ENCODE results near the gene MCAM. TPM values are rescaled to one million over a fixed set of nuclear protein-coding genes. Genes with fewer than 3 reads are reported as not detected.
A peak's percentile ranks its signal among the peaks of the same experiment; 100 is the strongest.

MCAM gene
- total and polyA plus RNA-seq, 10 of the 15 experiments (the other 5 are each of a cell fraction or from before 2014, with no cell fraction given): 3.1 to 19.7 (median 9.3) TPM

- ChIA-PET POLR2A (no interaction called here), CTCF (interaction anchor here (0.6 to 1.9 kb wide), 8 partner anchors 10 to 1268 kb away, joined by 3 to 7 read pairs (median 4); no protein-coding TSS in a partner anchor), SMC1A (ENCODE audit: uncharacterized antibody, unreplicated experiment) (no interaction called here), RAD21 (ENCODE audit: unreplicated experiment) (no interaction called here)
- ATAC-seq: no peak
- Histone ChIP-seq H3K36me3 (ENCODE audit: control insufficient read depth in 2 of 2, insufficient read depth in 2 of 2, low read length in 1 of 2) (peaks cover 10 to 32% of the 10 kb centered on the region in 2 experiments), H3K4me2 (ENCODE audit: control insufficient read depth, insufficient read depth) (no peak overlapping the region), H3K27ac (ENCODE audit: control insufficient read depth, insufficient read depth) (no peak overlapping the region), H2AFZ (ENCODE audit: control insufficient read depth, low read depth, low read length) (no peak overlapping the region), H3K4me1 (ENCODE audit: control insufficient read depth, insufficient read depth, low read length) (no peaks in the 10 kb centered on the region), H3K4me3 (no peak overlapping the region), H3K27me3 (replicated peaks in 1 of 2; ENCODE audit: control insufficient read depth in 2 of 2, insufficient read depth in 2 of 2, low read length in 1 of 2) (no peaks in the 10 kb centered on the region), H4K20me1 (ENCODE audit: control insufficient read depth, insufficient read depth) (no peaks in the 10 kb centered on the region), H3K9ac (ENCODE audit: control insufficient read depth, insufficient read depth, low read length) (no peak overlapping the region), H3K9me3 (replicated peaks; ENCODE audit: control insufficient read depth, insufficient read depth, low read length) (no peaks in the 10 kb centered on the region), H3K79me2 (ENCODE audit: control insufficient read depth, insufficient read depth, low read length) (no peaks in the 10 kb centered on the region)
- FAIRE-seq: no peak
- BruUV-seq (replicated peaks): no TSS peak
- 99% methylated on average over 3 of the region's 3 CpGs for WGBS (ENCODE audit: insufficient coverage, insufficient replicate concordance, low lambda C conversion rate, missing lambda C conversion rate)
- no peak for TF ChIP-seq RUNX3 (IDR thresholded peaks at IDR 0.05; ENCODE audit: low read length)
- intact Hi-C loops (cut with micrococcal nuclease; ENCODE audit: unreplicated experiment) (no loop called here), in situ Hi-C loops (cut with MboI) (no loop called here)
- no peak for DNase-seq (ENCODE audit: low read depth, low spot score)
These were observed 19.0 kb downstream of the MCAM start for GRCh38 chr11:119297938-119298337.

DNA sequence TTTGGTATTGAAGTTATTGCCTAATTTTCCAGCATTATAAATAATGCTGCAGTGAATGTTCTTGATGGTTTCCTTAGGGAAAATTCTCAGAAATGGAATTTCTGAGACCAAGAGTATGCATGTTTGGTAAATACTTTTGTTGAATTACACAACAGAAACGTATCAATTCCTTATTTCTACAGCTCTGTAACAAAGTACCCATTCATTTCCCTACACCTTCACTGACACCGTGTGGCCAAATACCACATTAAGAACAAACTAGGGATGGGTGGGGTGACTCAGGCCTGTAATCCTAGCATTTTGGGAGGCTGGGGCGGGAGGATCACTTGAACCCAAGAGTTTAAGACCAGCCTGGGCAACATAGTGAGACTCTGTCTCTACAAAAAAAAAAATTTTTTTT lies 21.8 kb downstream of the MCAM start:
- POLR2A ChIA-PET: no interaction called here
- Histone ChIP-seq H3K9me3 (replicated peaks; ENCODE audit: control insufficient read depth, insufficient read depth, low read length) (no peaks in the 10 kb centered on the region; the same call in 1 of the 3 replicates), H3K79me2 (ENCODE audit: control insufficient read depth, insufficient read depth, low read length) (no peaks in the 10 kb centered on the region), H3K4me3 (no peak overlapping the region), H4K20me1 (ENCODE audit: control insufficient read depth, insufficient read depth) (no peaks in the 10 kb centered on the region), H3K27me3 (replicated peaks in 1 of 2; ENCODE audit: control insufficient read depth in 2 of 2, insufficient read depth in 2 of 2, low read length in 1 of 2) (no peaks in the 10 kb centered on the region), H3K4me1 (ENCODE audit: control insufficient read depth, insufficient read depth, low read length) (no peaks in the 10 kb centered on the region), H3K27ac (ENCODE audit: control insufficient read depth, insufficient read depth) (no peak overlapping the region), H3K9ac (ENCODE audit: control insufficient read depth, insufficient read depth, low read length) (no peak overlapping the region), H3K4me2 (ENCODE audit: control insufficient read depth, insufficient read depth) (no peak overlapping the region), H2AFZ (ENCODE audit: control insufficient read depth, low read depth, low read length) (no peak overlapping the region), H3K36me3 (ENCODE audit: control insufficient read depth in 2 of 2, insufficient read depth in 2 of 2, low read length in 1 of 2) (peaks cover 10 to 31% of the 10 kb centered on the region in 2 experiments)
- no TSS peak for BruUV-seq (replicated peaks)
- DNase-seq (ENCODE audit: low read depth, low spot score) (no peak), ATAC-seq (peak; percentile 36; the same call in 1 of the 3 replicates), FAIRE-seq (no peak)
- RAD21 ChIA-PET (ENCODE audit: unreplicated experiment): no interaction called here
- TF ChIP-seq STAT3 (IDR thresholded peaks at IDR 0.05; ENCODE audit: low read depth, low read length) (no peak), RAD21 (IDR thresholded peaks at IDR 0.05; ENCODE audit: insufficient read depth, low read depth, low read length) (peak; percentile 33; the same call in 1 of the 2 replicates)
- TF ChIP-seq, protein P1, sequence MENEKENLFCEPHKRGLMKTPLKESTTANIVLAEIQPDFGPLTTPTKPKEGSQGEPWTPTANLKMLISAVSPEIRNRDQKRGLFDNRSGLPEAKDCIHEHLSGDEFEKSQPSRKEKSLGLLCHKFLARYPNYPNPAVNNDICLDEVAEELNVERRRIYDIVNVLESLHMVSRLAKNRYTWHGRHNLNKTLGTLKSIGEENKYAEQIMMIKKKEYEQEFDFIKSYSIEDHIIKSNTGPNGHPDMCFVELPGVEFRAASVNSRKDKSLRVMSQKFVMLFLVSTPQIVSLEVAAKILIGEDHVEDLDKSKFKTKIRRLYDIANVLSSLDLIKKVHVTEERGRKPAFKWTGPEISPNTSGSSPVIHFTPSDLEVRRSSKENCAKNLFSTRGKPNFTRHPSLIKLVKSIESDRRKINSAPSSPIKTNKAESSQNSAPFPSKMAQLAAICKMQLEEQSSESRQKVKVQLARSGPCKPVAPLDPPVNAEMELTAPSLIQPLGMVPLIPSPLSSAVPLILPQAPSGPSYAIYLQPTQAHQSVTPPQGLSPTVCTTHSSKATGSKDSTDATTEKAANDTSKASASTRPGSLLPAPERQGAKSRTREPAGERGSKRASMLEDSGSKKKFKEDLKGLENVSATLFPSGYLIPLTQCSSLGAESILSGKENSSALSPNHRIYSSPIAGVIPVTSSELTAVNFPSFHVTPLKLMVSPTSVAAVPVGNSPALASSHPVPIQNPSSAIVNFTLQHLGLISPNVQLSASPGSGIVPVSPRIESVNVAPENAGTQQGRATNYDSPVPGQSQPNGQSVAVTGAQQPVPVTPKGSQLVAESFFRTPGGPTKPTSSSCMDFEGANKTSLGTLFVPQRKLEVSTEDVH (IDR thresholded peaks at IDR 0.05; ENCODE audit: low read depth, partially characterized antibody): no peak
- intact Hi-C loops (cut with micrococcal nuclease; ENCODE audit: unreplicated experiment): no loop called here
- in situ Hi-C loops (cut with MboI): no loop called here
- CTCF ChIA-PET: interaction anchor here (0.5 to 1.0 kb wide), 4 partner anchors 11 to 174 kb away, joined by 3 read pairs; partner anchors contain the start of gene HINFP
- 41% methylated on average over 3 of the region's 3 CpGs for WGBS (ENCODE audit: insufficient coverage, insufficient replicate concordance, low lambda C conversion rate, missing lambda C conversion rate)
- SMC1A ChIA-PET (ENCODE audit: uncharacterized antibody, unreplicated experiment): no interaction called here

Measured in GM12878 (cell line).